ENCODE data around the gene TMEM239.
"Not testable (repeated sequence)": the region's sequence is repeated elsewhere in the genome, so short reads cannot be mapped to it uniquely, and the experiment has no call there.

TMEM239 gene

GRCh38 chr20:2799688-2800520 lies 16.3 kb upstream of the TMEM239 start:
- DNase-seq: no peak

GRCh38 chr20:2800521-2801285 lies 15.5 kb upstream of the TMEM239 start, which contains the start of gene CPXM1:
Gene CPXM1, minus strand, starts transcription at chr20:2800627. Its CDS starts 55 bp downstream, at chr20:2800572.
- peak; percentile 54 for DNase-seq

- DNase-seq: no peak
These were observed 14.9 kb upstream of the TMEM239 start for GRCh38 chr20:2801286-2801728.

GRCh38 chr20:2804041-2804828 lies 11.9 kb upstream of the TMEM239 start:
- no peak for DNase-seq

- no peak for DNase-seq
These were observed 11.1 kb upstream of the TMEM239 start for GRCh38 chr20:2804852-2805688.

GRCh38 chr20:2805689-2806350 lies 10.3 kb upstream of the TMEM239 start:
- DNase-seq: no peak

- no peak for DNase-seq
These were observed 9.8 kb upstream of the TMEM239 start for GRCh38 chr20:2806351-2806701.

- DNase-seq: no peak
These were observed 9.1 kb upstream of the TMEM239 start for GRCh38 chr20:2807019-2807418.

GRCh38 chr20:2807929-2808328 lies 8.2 kb upstream of the TMEM239 start:
- not testable (repeated sequence) for DNase-seq

- no peak for DNase-seq
These were observed 6.5 kb upstream of the TMEM239 start for GRCh38 chr20:2809690-2810089.

- DNase-seq: no peak
These were observed 4.0 kb upstream of the TMEM239 start for GRCh38 chr20:2812189-2812588.

- DNase-seq: no peak
These were observed 2.1 kb upstream of the TMEM239 start for GRCh38 chr20:2814076-2814475.

GRCh38 chr20:2814587-2815051 lies 1.5 kb upstream of the TMEM239 start, which contains the start of gene C20orf141:
Gene C20orf141, plus strand, starts transcription at chr20:2814987. Its CDS starts 198 bp downstream, at chr20:2815185.
- no peak for DNase-seq

- DNase-seq: no peak
These were observed 793 bp upstream of the TMEM239 start for GRCh38 chr20:2815242-2815900.

- no peak for DNase-seq
These were observed 598 bp downstream of the TMEM239 start for GRCh38 chr20:2816583-2817340.

- DNase-seq: peak; percentile 3
These were observed 1.2 kb downstream of the TMEM239 start for GRCh38 chr20:2817341-2817726.

GRCh38 chr20:2817891-2818595 lies 1.9 kb downstream of the TMEM239 start:
- DNase-seq: peak; percentile 14

GRCh38 chr20:2820084-2820895 lies 4.1 kb downstream of the TMEM239 start:
- DNase-seq: no peak

All from stimulated activated CD8-positive, alpha-beta memory T cell treated with anti-CD3 and anti-CD28 coated beads, Interleukin-4, amount 100 ng/mL, for 48 hours (primary cell).